ENCODE results near the gene PTPN3.
A peak's percentile ranks its signal among the peaks of the same experiment; 100 is the strongest.

DNA sequence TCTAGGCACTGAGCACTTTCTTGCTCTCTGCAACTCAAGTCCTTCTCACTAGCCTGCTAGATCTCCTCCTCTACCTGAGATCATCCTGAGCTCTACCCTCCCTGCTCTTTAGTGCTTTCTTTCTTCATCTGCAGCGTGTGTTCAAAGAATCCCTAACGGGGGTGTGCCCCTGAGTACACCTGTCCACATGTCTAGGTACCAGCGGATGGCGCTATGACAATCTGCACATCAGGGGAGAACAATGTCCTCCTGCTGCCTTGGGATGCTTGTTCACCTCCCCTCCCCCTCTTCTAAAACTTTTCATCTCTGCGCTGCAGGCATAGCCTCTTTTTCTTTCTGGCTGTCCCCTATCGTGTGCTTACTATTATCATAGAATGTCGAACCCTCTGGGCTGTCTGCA lies 42.7 kb downstream of the PTPN3 start:
- peak; percentile 34 for TF ChIP-seq CTCF (IDR thresholded peaks at IDR 0.05)
- no peak for TF ChIP-seq EZH2 (IDR thresholded peaks at IDR 0.05)
- TF ChIP-seq EZH2phosphoT487 (IDR thresholded peaks at IDR 0.05): no peak
